Gastroesophageal sphincter (tissue), 4 donors: ENCODE measurements around the gene OSBPL1A. TPM values are rescaled to one million over a fixed set of nuclear protein-coding genes. Genes with fewer than 3 reads are reported as not detected.
A peak's percentile ranks its signal among the peaks of the same experiment; 100 is the strongest.

Experiments used
- ATAC-seq: fragments of 150-250 bp; one replicate; pipeline ENCODE4 v1.9.1; 2016; ENCODE audit warnings: mild to moderate bottlenecking, moderate library complexity
- H3K27ac ChIP-seq, 4 donors: fragments of 200-600 bp; sonication (generic) in 3 of 4; 1 replicate in 3 of 4; 2 replicates in 1 of 4; pipeline ENCODE4 v1.5.1; 2016 to 2019
- H3K27me3 ChIP-seq: fragments of 200-600 bp; sonication (generic); one replicate; pipeline ENCODE4 v1.5.1; 2019
- H3K36me3 ChIP-seq, 2 donors: fragments of 200-600 bp; sonication (generic); one replicate each; pipeline ENCODE4 v1.5.1; 2019; ENCODE audit warnings: control low read depth in 1 of 2
- H3K4me1 ChIP-seq, 3 donors: fragments of 200-600 bp; sonication (generic); 1 replicate in 2 of 3; 2 replicates in 1 of 3; pipeline ENCODE4 v1.5.1; 2016 to 2019; ENCODE audit warnings: control low read depth in 2 of 3
- H3K4me3 ChIP-seq, 2 donors: fragments of 200-600 bp; sonication (generic); one replicate each; pipeline ENCODE4 v1.5.1; 2019; ENCODE audit warnings: mild to moderate bottlenecking in 1 of 2, moderate library complexity in 1 of 2
- H3K9me3 ChIP-seq, 3 donors: fragments of 200-600 bp; sonication (generic); one replicate each; pipeline ENCODE4 v1.5.1; 2017 to 2019; ENCODE audit warnings: control low read depth in 2 of 3
- CTCF ChIP-seq, 4 experiments: fragments of 200-600 bp in 2 of 4; fragments of 450-650 bp in 2 of 4; sonication (generic) in 1 of 4; IDR thresholded peaks; one replicate each; pipeline ENCODE4 v1.5.1; 2017 to 2019; ENCODE audit warnings: antibody characterized with exemption in 4 of 4, mild to moderate bottlenecking in 2 of 4, moderate library complexity in 2 of 4
- EP300 ChIP-seq: sonication (generic); formaldehyde crosslinking; IDR thresholded peaks from one replicate; pipeline ENCODE4 v1.6.1; 2017; ENCODE audit warnings: antibody characterized with exemption, mild to moderate bottlenecking
- POLR2A ChIP-seq, 2 donors: fragments of 450-650 bp; IDR thresholded peaks; one replicate each; pipeline ENCODE4 v1.6.1; 2017; ENCODE audit warnings: antibody characterized with exemption in 2 of 2, mild to moderate bottlenecking in 2 of 2, moderate library complexity in 1 of 2
- POLR2AphosphoS5 ChIP-seq: sonication (generic); formaldehyde crosslinking; IDR thresholded peaks from one replicate; pipeline ENCODE4 v1.6.1; 2017; ENCODE audit warnings: antibody characterized with exemption
- WGBS, 2 donors: methylation state at CpG; one replicate each; pipeline ENCODE4 v1.1.5; 2018; ENCODE audit warnings: low coverage in 1 of 2; 5-methylcytosine and 5-hydroxymethylcytosine counted together
- total RNA-seq, 4 donors: library from RNA; depleted of rRNA; stranded (reverse); fragments of >200 nt; gene quantifications; one replicate each; pipeline ENCODE4 v1.1.0, GENCODE V29; 2016

Gene OSBPL1A
- total RNA-seq, 4 donors from 2014 or later, result 97.1 to 120 (median 116) TPM

- no peak for TF ChIP-seq POLR2AphosphoS5
- no peak for TF ChIP-seq POLR2A (IDR thresholded peaks at IDR 0.05)
- TF ChIP-seq CTCF (IDR thresholded peaks at IDR 0.05), result no peak
- TF ChIP-seq EP300, result no peak
- ATAC-seq, result no peak
- H3K4me3 ChIP-seq, result no peak overlapping the region
- no peaks in the 10 kb centered on the region for H3K36me3 ChIP-seq
- peaks cover 0 to 31% (median 8%) of the 10 kb centered on the region in 3 donors for H3K4me1 ChIP-seq
- WGBS, 2 donors, result 64 to 73% methylated on average over 6 of the region's 6 CpGs
- H3K27me3 ChIP-seq, result no peaks in the 10 kb centered on the region
- H3K9me3 ChIP-seq, result no peaks in the 10 kb centered on the region
- H3K27ac ChIP-seq, result no peak overlapping the region
Measured at GRCh38 chr18:24209558-24209957, 188.1 kb downstream of the OSBPL1A start.

- Histone ChIP-seq H3K36me3 (no peaks in the 10 kb centered on the region), H3K4me1 (peaks cover 0 to 20% (median 4%) of the 10 kb centered on the region in 3 donors), H3K9me3 (no peaks in the 10 kb centered on the region), H3K27ac (peak overlapping the region in 1 of 4 donors; percentile 6), H3K4me3 (no peak overlapping the region), H3K27me3 (no peaks in the 10 kb centered on the region)
- 15 to 43% methylated on average over 2 of the region's 2 CpGs for WGBS, 2 donors
- no peak for ATAC-seq
- no peak for TF ChIP-seq POLR2AphosphoS5
- no peak for TF ChIP-seq POLR2A (IDR thresholded peaks at IDR 0.05)
- no peak for TF ChIP-seq CTCF (IDR thresholded peaks at IDR 0.05)
- TF ChIP-seq EP300, result no peak
Measured at GRCh38 chr18:24208270-24209035, 189.2 kb downstream of the OSBPL1A start.

- Histone ChIP-seq H3K36me3 (no peaks in the 10 kb centered on the region), H3K27ac (no peak overlapping the region), H3K9me3 (no peaks in the 10 kb centered on the region), H3K4me1 (peaks cover 0 to 26% (median 2%) of the 10 kb centered on the region in 3 donors), H3K4me3 (no peak overlapping the region), H3K27me3 (no peaks in the 10 kb centered on the region)
- 83 to 91% methylated on average over 3 of the region's 3 CpGs for WGBS, 2 donors
- no peak for ATAC-seq
- no peak for TF ChIP-seq EP300
- TF ChIP-seq CTCF (IDR thresholded peaks at IDR 0.05), result no peak
- no peak for TF ChIP-seq POLR2AphosphoS5
- no peak for TF ChIP-seq POLR2A (IDR thresholded peaks at IDR 0.05)
Measured at GRCh38 chr18:24204904-24205303, 192.7 kb downstream of the OSBPL1A start.

GRCh38 chr18:24201699-24202687 is 195.6 kb downstream of the OSBPL1A start:
- Histone ChIP-seq H3K36me3 (no peaks in the 10 kb centered on the region), H3K9me3 (no peaks in the 10 kb centered on the region), H3K27me3 (no peaks in the 10 kb centered on the region), H3K27ac (no peak overlapping the region), H3K4me3 (no peak overlapping the region), H3K4me1 (peaks cover 0 to 37% (median 2%) of the 10 kb centered on the region in 3 donors)
- WGBS, 2 donors, result 82 to 83% methylated on average over 6 of the region's 8 CpGs
- TF ChIP-seq CTCF (IDR thresholded peaks at IDR 0.05), result no peak
- no peak for TF ChIP-seq POLR2AphosphoS5
- TF ChIP-seq POLR2A (IDR thresholded peaks at IDR 0.05), result no peak
- TF ChIP-seq EP300, result no peak
- ATAC-seq, result no peak
